MM.1S (cell line): Measurements from ENCODE around the gene ZNF462.

ENCODE experiments used
- DNase-seq: peaks from one replicate; pipeline ENCODE4 v3.0.0-alpha.2; 2015
- H2AFZ ChIP-seq: fragments of 300-600 bp; sonication (generic); 2 replicates; pipeline ENCODE4 v1.6.0; 2016; ENCODE audit warnings: antibody characterized with exemption, low read length
- H3F3A ChIP-seq: fragments of 300-600 bp; sonication (generic); 2 replicates; pipeline ENCODE4 v1.6.1; 2016; ENCODE audit warnings: mild to moderate bottlenecking, antibody characterized with exemption, low read length, moderate library complexity, mixed read lengths; ENCODE audit not compliant: insufficient read depth
- H3K27ac ChIP-seq: fragments of 300-600 bp; sonication (generic); 2 replicates; pipeline ENCODE4 v1.5.1; 2016; ENCODE audit warnings: mild to moderate bottlenecking, low read length
- H3K27me3 ChIP-seq: fragments of 300-600 bp; sonication (generic); replicated peaks from 2 replicates; pipeline ENCODE4 v1.6.0; 2016; ENCODE audit warnings: low read length; ENCODE audit not compliant: insufficient read depth
- H3K36me3 ChIP-seq: fragments of 300-600 bp; sonication (generic); replicated peaks from 2 replicates; pipeline ENCODE4 v1.6.1; 2016; ENCODE audit warnings: mild to moderate bottlenecking, low read length, mixed read lengths; ENCODE audit not compliant: insufficient read depth
- H3K4me1 ChIP-seq: fragments of 300-600 bp; sonication (generic); 2 replicates; pipeline ENCODE4 v1.6.1; 2016; ENCODE audit warnings: low read length, mixed read lengths
- H3K4me2 ChIP-seq: fragments of 300-600 bp; sonication (generic); 2 replicates; pipeline ENCODE4 v1.6.0; 2016; ENCODE audit warnings: low read depth, low read length
- H3K4me3 ChIP-seq: fragments of 300-600 bp; sonication (generic); 2 replicates; pipeline ENCODE4 v1.5.1; 2016; ENCODE audit warnings: low read length, mixed read lengths
- H3K79me2 ChIP-seq: fragments of 300-600 bp; sonication (generic); 2 replicates; pipeline ENCODE4 v1.6.1; 2016; ENCODE audit warnings: mixed run types, low read length, mixed read lengths
- H3K9ac ChIP-seq: fragments of 300-600 bp; sonication (generic); 2 replicates; pipeline ENCODE4 v1.6.1; 2016; ENCODE audit warnings: low read length, mixed read lengths
- H3K9me2 ChIP-seq: fragments of 300-600 bp; sonication (generic); replicated peaks from 2 replicates; pipeline ENCODE4 v1.6.1; 2016; ENCODE audit warnings: mild to moderate bottlenecking, low read length, mixed read lengths; ENCODE audit not compliant: insufficient read depth
- H3K9me3 ChIP-seq: fragments of 300-600 bp; sonication (generic); replicated peaks from 2 replicates; pipeline ENCODE4 v1.6.1; 2016; ENCODE audit warnings: mild to moderate bottlenecking, low read length, mixed read lengths; ENCODE audit not compliant: insufficient read depth
- H4K20me1 ChIP-seq: fragments of 300-600 bp; sonication (generic); 2 replicates; pipeline ENCODE4 v1.6.1; 2016; ENCODE audit warnings: mild to moderate bottlenecking, low read length, moderate library complexity, mixed read lengths; ENCODE audit not compliant: insufficient read depth
- EZH2 ChIP-seq: fragments of 300-600 bp; sonication (generic); optimal IDR thresholded peaks from 2 replicates; pipeline ENCODE3; 2017; ENCODE audit warnings: low read depth, mild to moderate bottlenecking, antibody characterized with exemption, low read length, mixed read lengths
- EZH2phosphoT487 ChIP-seq: fragments of 300-600 bp; sonication (generic); IDR thresholded peaks from 2 replicates; pipeline ENCODE4 v1.6.1; 2018; ENCODE audit warnings: antibody characterized with exemption, low read length
- TF ChIP-seq, protein P1 (sequence below): fragments of 300-600 bp; sonication (generic); IDR thresholded peaks from 2 replicates; pipeline ENCODE4 v1.5.1; 2016; ENCODE audit warnings: antibody characterized with exemption, low read length, mixed read lengths

ZNF462 gene

DNA sequence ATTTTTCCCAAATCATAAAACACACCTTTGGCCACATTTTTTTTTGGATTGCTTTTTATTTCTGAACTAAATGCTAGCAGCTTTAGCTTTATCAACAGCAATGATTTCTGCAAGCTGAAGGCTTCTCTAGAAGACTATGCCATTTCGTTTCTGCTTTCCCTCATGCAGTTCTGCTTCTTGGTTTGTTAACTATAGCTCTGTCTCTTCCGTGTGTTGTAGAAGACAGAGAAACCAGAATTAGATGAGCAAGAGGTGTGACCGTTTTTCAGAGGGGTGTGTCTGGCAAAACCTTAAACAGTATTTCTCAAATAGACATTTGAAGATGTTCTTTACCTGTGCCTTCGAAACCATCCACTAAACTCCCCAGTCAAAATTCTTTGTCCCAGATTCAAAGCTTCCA, 131.5 kb downstream of the ZNF462 start:
- no peak overlapping the region for H3K9ac ChIP-seq
- H3K79me2 ChIP-seq, result no peaks in the 10 kb centered on the region
- H3K27ac ChIP-seq, result no peak overlapping the region
- H3K4me1 ChIP-seq, result no peaks in the 10 kb centered on the region
- no peaks in the 10 kb centered on the region for H3K36me3 ChIP-seq
- H2AFZ ChIP-seq, result no peak overlapping the region
- no peaks in the 10 kb centered on the region for H3K9me3 ChIP-seq
- TF ChIP-seq EZH2phosphoT487 (no peak), EZH2 (no peak)
- TF ChIP-seq, protein P1, sequence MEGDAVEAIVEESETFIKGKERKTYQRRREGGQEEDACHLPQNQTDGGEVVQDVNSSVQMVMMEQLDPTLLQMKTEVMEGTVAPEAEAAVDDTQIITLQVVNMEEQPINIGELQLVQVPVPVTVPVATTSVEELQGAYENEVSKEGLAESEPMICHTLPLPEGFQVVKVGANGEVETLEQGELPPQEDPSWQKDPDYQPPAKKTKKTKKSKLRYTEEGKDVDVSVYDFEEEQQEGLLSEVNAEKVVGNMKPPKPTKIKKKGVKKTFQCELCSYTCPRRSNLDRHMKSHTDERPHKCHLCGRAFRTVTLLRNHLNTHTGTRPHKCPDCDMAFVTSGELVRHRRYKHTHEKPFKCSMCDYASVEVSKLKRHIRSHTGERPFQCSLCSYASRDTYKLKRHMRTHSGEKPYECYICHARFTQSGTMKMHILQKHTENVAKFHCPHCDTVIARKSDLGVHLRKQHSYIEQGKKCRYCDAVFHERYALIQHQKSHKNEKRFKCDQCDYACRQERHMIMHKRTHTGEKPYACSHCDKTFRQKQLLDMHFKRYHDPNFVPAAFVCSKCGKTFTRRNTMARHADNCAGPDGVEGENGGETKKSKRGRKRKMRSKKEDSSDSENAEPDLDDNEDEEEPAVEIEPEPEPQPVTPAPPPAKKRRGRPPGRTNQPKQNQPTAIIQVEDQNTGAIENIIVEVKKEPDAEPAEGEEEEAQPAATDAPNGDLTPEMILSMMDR, result no peak
- H3K4me2 ChIP-seq, result no peak overlapping the region
- no peak for DNase-seq
- no peaks in the 10 kb centered on the region for H3F3A ChIP-seq
- no peaks in the 10 kb centered on the region for H4K20me1 ChIP-seq
- H3K27me3 ChIP-seq, result no peaks in the 10 kb centered on the region
- H3K4me3 ChIP-seq, result no peak overlapping the region
- H3K9me2 ChIP-seq, result no peaks in the 10 kb centered on the region

DNA sequence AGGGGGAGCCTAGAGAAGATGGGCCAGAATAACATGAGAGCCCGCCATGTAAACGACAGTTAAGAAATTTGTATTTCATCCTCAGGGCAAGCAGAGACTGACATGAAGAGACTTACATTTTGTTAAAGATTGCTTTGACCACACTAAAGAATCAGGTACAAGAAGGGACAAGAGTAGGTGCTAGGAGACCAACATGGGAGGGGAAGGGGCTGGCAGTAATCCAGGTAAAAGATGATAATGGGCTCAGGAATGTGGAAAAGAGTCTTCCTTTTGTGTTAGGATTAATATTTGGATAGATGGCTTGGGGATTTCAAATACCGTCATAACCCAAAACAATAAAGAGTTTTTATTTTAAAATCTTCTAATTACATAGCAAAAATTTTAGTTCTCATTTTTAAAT, 137.3 kb downstream of the ZNF462 start:
- no peaks in the 10 kb centered on the region for H3K9me2 ChIP-seq
- no peak overlapping the region for H3K9ac ChIP-seq
- TF ChIP-seq, protein P1, result no peak
- TF ChIP-seq EZH2phosphoT487 (no peak), EZH2 (no peak)
- no peaks in the 10 kb centered on the region for H3F3A ChIP-seq
- no peak overlapping the region for H3K4me2 ChIP-seq
- no peaks in the 10 kb centered on the region for H3K36me3 ChIP-seq
- no peak overlapping the region for H3K27ac ChIP-seq
- H3K4me3 ChIP-seq, result no peak overlapping the region
- H4K20me1 ChIP-seq, result no peaks in the 10 kb centered on the region
- H3K9me3 ChIP-seq, result no peaks in the 10 kb centered on the region
- H2AFZ ChIP-seq, result no peak overlapping the region
- DNase-seq, result no peak
- H3K4me1 ChIP-seq, result no peaks in the 10 kb centered on the region
- H3K79me2 ChIP-seq, result no peaks in the 10 kb centered on the region
- H3K27me3 ChIP-seq, result no peaks in the 10 kb centered on the region

DNA sequence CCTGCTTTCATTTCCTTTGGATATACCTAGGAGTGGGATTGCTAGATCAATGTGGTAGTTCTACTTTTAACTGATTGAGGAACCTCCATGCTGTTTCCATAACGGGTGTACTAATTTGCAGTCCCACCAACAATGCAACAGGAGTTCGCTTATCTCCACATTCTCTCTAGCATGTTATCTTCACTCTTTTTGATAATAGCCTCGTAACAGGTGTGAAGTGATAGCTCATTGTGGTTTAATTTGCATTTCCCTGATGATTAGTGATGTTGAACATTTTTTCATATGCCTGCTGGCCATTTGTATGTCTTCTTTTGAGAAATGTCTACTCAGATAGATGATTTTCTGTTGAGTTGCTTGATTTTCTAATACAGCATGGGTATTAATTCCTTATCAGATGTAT, 142.2 kb downstream of the ZNF462 start:
- Histone ChIP-seq H3K4me3 (no peak overlapping the region), H2AFZ (no peak overlapping the region), H3K36me3 (no peaks in the 10 kb centered on the region), H3K9me3 (no peaks in the 10 kb centered on the region), H3K4me2 (no peak overlapping the region), H3K27me3 (no peaks in the 10 kb centered on the region), H3K27ac (no peak overlapping the region), H4K20me1 (no peaks in the 10 kb centered on the region), H3F3A (no peaks in the 10 kb centered on the region), H3K9me2 (no peaks in the 10 kb centered on the region), H3K79me2 (no peaks in the 10 kb centered on the region), H3K4me1 (no peaks in the 10 kb centered on the region), H3K9ac (no peak overlapping the region)
- no peak for DNase-seq
- TF ChIP-seq EZH2phosphoT487 (no peak), EZH2 (no peak)
- TF ChIP-seq, protein P1, result no peak
